CD4-positive, alpha-beta T cell treated with Interleukin-1 beta for 1 hour (primary cell): ENCODE data around the gene TASP1.

Source experiments
- DNase-seq, 2 donors: peaks; one replicate each; pipeline ENCODE4 v3.0.0-alpha.2; 2020 to 2022

Gene TASP1

GRCh38 chr20:13430346-13431002 is 208.3 kb downstream of the TASP1 start:
- DNase-seq, result no peak

- no peak for DNase-seq
Observed at GRCh38 chr20:13428684-13429083, 210.0 kb downstream of the TASP1 start.

GRCh38 chr20:13426870-13427269 is 211.9 kb downstream of the TASP1 start:
- DNase-seq, result no peak

DNA sequence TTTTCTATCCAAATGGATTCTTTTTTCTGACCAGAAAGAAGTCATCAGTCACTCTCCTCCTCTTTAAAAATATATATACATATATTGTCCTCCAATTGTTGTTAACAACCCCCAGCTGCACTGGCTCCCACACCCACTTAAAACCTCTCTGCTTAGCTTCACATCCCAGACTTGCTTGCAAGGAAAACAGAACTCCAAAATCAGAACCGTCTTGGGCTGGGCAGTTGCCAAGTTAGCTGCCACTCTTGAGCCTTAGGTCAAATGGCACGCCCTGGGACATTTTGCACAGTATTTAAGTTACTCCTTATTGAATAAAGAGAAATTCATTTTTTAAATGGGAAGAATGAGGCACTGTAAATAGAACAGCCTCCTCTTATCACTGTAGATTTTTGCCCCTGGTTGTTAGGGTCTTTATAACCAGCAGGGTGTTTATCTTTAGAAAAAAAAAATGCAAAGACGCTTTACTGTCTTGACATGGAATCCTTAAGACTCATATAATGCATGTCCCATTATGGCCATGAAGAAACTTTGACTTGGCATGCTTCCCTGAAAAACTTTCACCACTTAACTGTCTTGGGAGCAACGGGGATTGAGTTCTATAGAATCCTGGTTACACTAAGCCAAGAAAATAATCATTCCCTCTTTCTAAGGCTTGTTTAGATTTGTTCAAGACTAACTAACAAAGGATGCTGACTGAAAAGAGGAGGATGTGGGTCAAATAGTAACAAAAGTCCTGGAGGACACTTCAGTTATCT is 213.2 kb downstream of the TASP1 start:
- no peak for DNase-seq

- no peak for DNase-seq
Observed at GRCh38 chr20:13424174-13424833, 214.4 kb downstream of the TASP1 start.

GRCh38 chr20:13423472-13424173 is 215.1 kb downstream of the TASP1 start:
- DNase-seq, result no peak

- DNase-seq, result no peak
Observed at GRCh38 chr20:13422637-13423036, 216.1 kb downstream of the TASP1 start.

GRCh38 chr20:13420625-13421024 is 218.1 kb downstream of the TASP1 start:
- no peak for DNase-seq

GRCh38 chr20:13419477-13419876 is 219.3 kb downstream of the TASP1 start:
- DNase-seq, result no peak

DNA sequence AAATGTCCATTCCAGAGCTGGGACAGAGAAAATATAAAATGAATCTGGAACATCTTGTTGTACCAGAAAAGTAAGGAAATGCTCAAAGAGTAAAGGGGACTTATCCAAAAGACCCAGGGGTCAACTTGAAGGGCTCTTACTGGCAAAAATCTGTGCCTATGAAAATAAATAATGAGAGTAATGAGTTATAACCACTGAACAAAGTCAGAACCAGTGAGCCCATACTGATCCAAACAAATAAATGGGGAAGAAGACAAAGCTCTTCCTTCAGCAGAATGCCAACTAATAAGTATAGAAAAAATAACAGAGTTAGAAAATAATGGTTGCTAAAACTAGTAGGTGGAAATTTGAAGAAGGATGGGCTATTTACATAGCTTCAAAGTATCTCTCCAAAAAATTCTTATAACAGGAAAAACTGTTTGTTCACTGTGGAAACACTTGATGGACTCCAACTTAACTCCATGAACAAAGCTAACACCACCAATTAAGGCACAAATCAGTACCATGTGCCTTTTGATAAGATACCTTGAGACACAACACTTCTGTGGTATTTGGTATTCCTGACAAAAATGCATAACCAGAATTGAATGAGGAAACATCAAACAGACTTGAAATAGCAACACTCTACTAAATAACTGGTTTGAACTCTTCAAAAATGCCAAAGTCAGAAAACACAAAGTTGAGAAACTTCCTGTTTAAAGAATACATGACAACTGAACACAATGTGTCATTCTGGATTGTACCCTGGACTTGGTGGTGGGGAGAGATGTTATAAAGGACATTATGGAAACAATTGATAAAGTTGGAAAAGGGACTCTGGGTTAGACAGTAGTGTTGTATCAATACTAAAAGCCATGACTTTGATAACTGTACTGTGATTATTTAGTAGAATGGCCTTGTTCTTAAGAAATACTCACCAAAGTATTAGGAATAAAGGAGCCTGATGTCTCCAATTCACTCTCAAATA is 220.2 kb downstream of the TASP1 start:
- no peak for DNase-seq

DNA sequence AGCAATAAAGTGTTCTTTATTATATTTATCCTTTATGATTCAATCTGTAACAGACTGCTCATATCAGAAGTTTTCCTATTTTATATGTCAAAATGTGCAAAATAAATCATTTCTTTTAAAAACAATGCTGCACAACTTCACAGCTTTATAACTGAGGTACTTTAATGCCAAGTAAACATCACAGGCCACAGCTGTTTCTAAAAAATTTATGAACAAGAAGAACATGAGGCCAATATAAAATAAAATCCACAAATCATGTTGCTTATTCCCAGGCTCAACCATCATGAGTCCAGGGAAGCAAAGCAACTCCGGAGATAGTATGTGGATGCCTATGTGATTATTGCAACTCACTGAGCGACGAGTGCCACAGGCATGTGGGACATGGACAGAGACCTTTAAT is 222.2 kb downstream of the TASP1 start:
- no peak for DNase-seq

- DNase-seq, result no peak
Observed at GRCh38 chr20:13412806-13413445, 225.8 kb downstream of the TASP1 start.

DNA sequence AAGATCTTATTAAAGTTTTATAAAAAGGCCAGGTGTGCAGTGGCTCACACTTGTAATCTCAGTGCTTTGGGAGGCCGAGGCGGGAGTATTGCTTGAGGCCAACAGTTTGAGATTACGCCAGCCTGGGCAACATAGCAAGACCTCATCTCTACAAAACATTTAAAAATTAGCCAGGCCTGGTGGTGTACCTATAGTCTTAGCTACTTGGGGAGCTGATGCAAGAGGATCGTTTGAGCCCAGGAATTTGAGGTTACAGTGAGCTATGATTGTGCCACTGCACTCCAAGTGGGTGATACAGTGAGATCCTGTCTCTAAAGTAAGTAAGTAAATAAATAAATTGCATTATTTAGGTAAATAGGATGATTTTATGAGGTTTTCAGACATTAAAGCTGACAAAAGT is 234.4 kb downstream of the TASP1 start:
- no peak for DNase-seq

- no peak for DNase-seq
Observed at GRCh38 chr20:13403453-13403852, 235.3 kb downstream of the TASP1 start.

GRCh38 chr20:13402986-13403385 is 235.7 kb downstream of the TASP1 start:
- no peak for DNase-seq

DNA sequence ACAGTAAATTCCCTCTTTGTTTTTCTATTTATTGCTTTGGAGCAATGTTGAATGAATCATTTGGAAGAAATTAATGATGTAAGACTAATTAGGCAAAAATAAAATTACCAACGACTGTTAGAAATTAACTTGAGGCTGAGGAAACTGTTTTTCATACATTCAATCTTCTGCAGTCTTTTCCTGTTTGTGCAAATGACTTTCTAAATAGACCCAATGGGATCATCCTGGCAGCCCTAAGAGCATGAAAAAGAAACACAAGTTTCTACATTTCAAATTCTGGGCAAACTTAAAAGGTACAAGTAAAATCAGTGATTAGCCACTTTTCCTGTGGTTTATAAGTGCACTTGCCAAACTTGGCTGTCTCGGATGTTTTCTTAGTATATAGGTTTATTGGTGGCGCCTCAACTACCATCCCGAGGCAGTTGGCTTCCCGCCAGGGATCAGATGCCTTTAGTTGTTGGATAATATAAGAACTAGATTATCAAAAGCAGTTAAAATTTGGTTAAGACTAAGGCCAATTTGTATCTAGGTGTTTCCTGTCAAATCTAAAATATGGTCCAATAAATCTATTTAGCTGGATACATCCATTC is 236.5 kb downstream of the TASP1 start:
- DNase-seq, result no peak

- no peak for DNase-seq
Observed at GRCh38 chr20:13401596-13401995, 237.1 kb downstream of the TASP1 start.

DNA sequence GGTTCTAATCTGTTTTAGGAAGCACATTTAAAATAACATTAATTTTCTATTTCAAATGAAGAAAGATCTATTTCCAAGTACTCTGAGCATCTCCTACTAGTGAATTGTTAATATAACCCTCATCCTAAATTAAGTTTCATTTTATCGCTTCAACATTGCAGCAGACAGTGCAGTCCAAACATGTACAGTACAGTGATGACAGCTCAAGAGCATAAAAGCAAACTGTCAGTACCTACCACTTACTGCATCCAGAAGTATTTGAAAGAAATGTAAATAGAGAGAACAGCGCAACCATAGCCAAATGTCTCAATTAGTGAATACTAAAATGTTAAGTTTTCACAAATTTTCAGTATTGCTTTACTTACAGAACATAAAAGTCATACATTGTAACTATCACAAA is 238.3 kb downstream of the TASP1 start:
- no peak for DNase-seq

GRCh38 chr20:13397300-13397724 is 241.4 kb downstream of the TASP1 start:
- DNase-seq, result no peak

DNA sequence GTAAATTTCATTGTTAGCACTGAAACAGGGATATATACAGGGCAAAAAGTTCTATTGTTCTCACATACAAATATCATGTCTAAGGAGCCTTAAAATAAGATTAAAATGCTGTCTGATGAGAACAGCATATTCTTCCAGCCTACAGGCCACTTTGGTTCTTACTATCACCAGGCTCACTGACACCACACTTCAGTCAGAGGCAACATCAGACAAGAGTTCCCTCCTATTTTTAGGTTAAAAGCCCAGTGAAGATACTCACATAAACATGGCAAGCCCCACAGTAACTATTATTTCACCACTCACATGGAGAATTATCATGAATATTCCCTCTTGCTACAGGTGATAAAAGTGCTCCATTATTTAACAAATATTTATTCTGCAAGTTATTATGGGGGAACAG is 241.9 kb downstream of the TASP1 start:
- no peak for DNase-seq

GRCh38 chr20:13396022-13396421 is 242.7 kb downstream of the TASP1 start:
- DNase-seq, result no peak
